GM15510 (cell line): Measurements from ENCODE around the gene CAPRIN1.
A peak's percentile ranks its signal among the peaks of the same experiment; 100 is the strongest.

ENCODE experiments used
- POLR2A ChIP-seq: IDR thresholded peaks from 3 replicates; pipeline ENCODE4 v1.6.1; 2011; ENCODE audit warnings: borderline replicate concordance; ENCODE audit not compliant: insufficient read length; ENCODE audit errors: extremely low read depth

CAPRIN1 gene

GRCh38 chr11:34067383-34068065 is 16.0 kb downstream of the CAPRIN1 start:
- no peak for TF ChIP-seq POLR2A

GRCh38 chr11:34068111-34068510 is 16.6 kb downstream of the CAPRIN1 start:
- TF ChIP-seq POLR2A, result no peak

- TF ChIP-seq POLR2A, result no peak
These were observed 20.5 kb downstream of the CAPRIN1 start for GRCh38 chr11:34072041-34072440.

DNA sequence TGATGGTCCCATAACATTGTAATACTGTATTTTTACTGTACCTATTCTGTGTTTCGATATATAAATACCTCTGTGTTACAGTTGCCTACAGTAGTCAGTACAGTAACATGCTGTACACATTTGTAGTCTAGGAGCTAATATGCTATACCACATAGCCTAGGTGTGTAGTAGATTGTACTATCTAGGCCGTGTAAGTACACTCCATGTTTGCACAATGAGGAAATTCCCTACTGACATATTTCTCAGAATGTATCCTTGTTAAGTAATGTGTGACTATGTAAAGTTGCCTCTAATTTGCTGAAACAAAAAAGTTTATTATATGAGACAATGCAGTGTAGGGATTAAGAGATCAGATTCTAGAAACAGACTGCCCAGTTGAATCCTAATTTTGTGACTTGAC is 21.3 kb downstream of the CAPRIN1 start:
- TF ChIP-seq POLR2A, result no peak

GRCh38 chr11:34074391-34074790 is 22.9 kb downstream of the CAPRIN1 start:
- TF ChIP-seq POLR2A, result no peak

GRCh38 chr11:34075178-34075820 is 23.8 kb downstream of the CAPRIN1 start:
- TF ChIP-seq POLR2A, result no peak

GRCh38 chr11:34080609-34081008 is 29.1 kb downstream of the CAPRIN1 start:
- no peak for TF ChIP-seq POLR2A

GRCh38 chr11:34084637-34085036 is 33.1 kb downstream of the CAPRIN1 start:
- no peak for TF ChIP-seq POLR2A

GRCh38 chr11:34086554-34087283 is 35.2 kb downstream of the CAPRIN1 start:
- no peak for TF ChIP-seq POLR2A

- TF ChIP-seq POLR2A, result no peak
These were observed 40.3 kb downstream of the CAPRIN1 start for GRCh38 chr11:34091825-34092224.

GRCh38 chr11:34098813-34099212 is 47.3 kb downstream of the CAPRIN1 start:
- TF ChIP-seq POLR2A, result no peak

DNA sequence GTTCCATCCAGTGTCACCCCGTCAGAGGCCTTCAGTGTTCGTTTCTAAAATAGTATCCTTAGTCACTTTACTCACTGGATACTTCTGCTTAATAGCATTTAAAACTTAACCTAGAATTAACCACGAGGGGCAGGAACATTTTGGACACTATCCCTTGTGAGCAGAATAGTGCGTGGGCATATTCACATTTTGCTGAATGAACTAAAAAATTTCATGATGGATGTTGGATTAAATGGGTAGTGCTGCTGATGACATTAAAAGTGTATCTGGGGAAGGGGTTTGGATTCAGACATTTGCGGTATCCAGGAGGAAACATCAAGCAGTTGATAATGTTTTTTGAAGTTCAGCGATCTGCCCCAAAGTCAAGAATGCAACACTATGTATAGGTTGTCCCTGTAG is 53.1 kb downstream of the CAPRIN1 start:
- no peak for TF ChIP-seq POLR2A

DNA sequence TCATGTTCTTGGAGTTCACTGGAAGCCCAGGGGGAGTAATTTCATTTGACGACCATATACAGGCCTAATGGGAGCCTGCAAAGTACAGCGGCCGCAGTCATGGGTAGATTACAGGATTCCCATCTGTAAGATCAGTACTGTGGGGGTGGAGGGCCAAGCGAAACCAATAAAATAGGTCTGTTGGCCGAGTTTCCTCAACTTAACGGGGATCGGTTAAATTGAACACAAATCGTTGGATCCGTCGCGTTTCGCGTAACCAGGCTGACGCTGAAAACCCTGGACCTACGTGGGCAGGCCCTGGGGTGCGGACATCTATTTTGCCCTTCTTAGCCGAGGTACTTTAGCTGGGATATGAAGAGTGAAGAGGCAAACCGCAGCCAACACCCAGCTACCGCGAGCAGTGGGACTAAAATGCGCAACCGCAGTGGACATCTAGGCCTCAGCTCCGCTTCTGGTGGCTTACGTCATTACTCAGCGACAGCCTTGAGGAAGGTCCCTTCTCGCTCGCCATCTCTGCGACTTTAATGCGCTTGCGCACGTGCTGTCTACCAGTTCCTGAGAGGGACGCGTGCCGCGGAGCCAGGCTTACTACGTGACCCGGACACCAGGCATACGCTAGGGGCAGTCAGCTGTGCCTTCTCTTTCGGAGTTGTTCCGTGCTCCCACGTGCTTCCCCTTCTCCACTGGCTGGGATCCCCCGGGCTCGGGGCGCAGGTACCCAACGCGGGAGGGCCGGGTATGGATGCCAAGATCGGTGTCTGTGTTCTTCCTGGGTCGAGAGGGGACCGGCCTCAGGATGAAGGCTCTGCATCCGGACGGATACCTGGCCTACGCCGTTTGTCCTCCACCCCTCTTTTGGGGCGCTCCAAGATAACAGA is 53.8 kb downstream of the CAPRIN1 start, which contains the start of gene NAT10:
TSS of gene NAT10 (plus strand) at position 551 of the 878 bp plus-strand sequence. CDS start 2,597 bp downstream, outside the sequence.
- peak; percentile 84 for TF ChIP-seq POLR2A

- no peak for TF ChIP-seq POLR2A
These were observed 54.5 kb downstream of the CAPRIN1 start for GRCh38 chr11:34105957-34106504.
